Measurements from ENCODE around the gene NME1.
"Not testable (repeated sequence)": the region's sequence is repeated elsewhere in the genome, so short reads cannot be mapped to it uniquely, and the experiment has no call there.

Gene NME1
- total RNA-seq = 2.0 to 3.3 (median 2.4) reads per million in 3 donors

- H3K4me1 ChIP-seq (ENCODE audit: control insufficient read depth, insufficient read depth, low read length, poor library complexity, severe bottlenecking) = peaks cover 10% of the 10 kb centered on the region
- peak; percentile 90 to 95 (median 93) for DNase-seq
- no peaks in the 10 kb centered on the region for H3K9me3 ChIP-seq (ENCODE audit: control insufficient read depth, low read length)
- no peaks in the 10 kb centered on the region for H3K27me3 ChIP-seq (replicated peaks; ENCODE audit: control insufficient read depth, insufficient read depth, low read length, poor library complexity, severe bottlenecking)
- peak within 1 kb of the TSS; percentile 66 for H3K27ac ChIP-seq (ENCODE audit: insufficient read depth, low read length, poor library complexity, severe bottlenecking)
- H3K4me3 ChIP-seq (ENCODE audit: insufficient read depth, low read depth, low read length, poor library complexity, severe bottlenecking) = peak within 1 kb of the TSS; percentile 84
- peaks cover 4% of the 10 kb centered on the region for H3K36me3 ChIP-seq (ENCODE audit: control insufficient read depth, insufficient read depth, low read length)
Observed at GRCh38 chr17:51153210-51154072, at the start of gene NME1. Gene NME1 (plus strand): TSS chr17:51153559. CDS start chr17:51155655, 2,096 bp downstream.

DNA sequence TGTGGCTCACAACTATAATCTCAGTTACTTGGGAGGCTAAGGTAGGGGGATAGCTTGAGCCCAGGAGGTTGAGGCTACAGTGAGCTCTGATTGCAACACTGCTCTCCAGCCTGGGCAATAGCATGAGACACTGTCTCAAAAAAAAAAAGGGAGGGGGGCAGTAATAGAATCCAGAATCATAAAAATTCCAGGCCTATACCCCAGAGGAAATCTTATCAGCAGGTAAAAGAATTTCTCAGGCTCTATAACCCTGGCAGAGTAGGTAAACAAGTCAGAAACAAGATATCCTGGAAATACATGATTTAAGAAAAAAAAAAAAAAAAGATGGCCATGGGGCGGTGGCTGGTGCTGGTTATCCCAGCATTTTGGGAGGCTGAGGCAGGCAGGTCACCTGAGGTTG is 45.6 kb upstream of the NME1 start:
- H3K36me3 ChIP-seq (ENCODE audit: control insufficient read depth, insufficient read depth, low read length) = no peaks in the 10 kb centered on the region
- no peaks in the 10 kb centered on the region for H3K4me1 ChIP-seq (ENCODE audit: control insufficient read depth, insufficient read depth, low read length, poor library complexity, severe bottlenecking)
- no peak overlapping the region for H3K4me3 ChIP-seq (ENCODE audit: insufficient read depth, low read depth, low read length, poor library complexity, severe bottlenecking)
- no peak for DNase-seq
- no peaks in the 10 kb centered on the region for H3K9me3 ChIP-seq (ENCODE audit: control insufficient read depth, low read length)
- H3K27ac ChIP-seq (ENCODE audit: insufficient read depth, low read length, poor library complexity, severe bottlenecking) = no peak overlapping the region
- no peaks in the 10 kb centered on the region for H3K27me3 ChIP-seq (replicated peaks; ENCODE audit: control insufficient read depth, insufficient read depth, low read length, poor library complexity, severe bottlenecking)

DNA sequence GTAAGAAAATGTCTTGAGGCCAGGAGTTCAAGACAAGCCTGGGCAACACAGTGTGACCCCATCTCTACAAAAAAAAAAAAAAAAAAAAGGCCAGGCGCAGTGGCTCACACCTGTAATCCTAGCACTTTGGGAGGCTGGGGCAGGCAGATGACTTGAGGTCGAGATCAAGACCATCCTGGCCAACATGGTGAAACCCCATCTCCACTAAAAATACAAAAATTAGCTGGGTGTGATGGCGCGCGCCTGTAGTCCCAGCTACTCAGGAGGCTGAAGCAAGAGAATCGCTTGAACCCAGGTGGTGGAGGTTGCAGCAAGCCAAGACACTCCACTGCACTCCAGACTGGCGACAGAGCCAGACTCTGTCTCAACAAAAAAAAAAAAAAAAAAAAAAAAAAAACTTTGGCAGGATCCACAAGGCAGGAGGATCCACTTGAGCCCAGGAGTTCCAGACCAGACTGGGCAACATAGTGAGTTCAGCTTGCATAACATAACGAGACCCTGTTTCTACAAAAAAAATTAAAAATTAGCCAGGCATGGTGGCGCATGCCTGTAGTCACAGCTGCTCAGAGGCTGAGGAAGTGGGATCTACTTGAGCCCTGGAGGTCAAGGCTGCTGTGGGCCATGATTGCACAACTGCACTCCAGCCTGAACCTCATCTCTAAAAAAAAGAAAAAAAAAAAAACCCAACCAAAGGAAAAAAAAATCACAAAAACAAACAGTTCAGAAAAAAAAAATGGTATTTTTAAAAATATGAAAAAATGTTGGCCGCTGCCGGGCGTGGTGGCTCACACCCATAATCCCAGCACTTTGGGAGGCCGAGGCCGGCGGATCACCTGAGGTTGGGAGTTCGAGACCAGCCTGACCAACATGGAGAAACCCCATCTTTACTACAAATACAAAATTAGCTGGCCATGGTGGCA is 40.8 kb upstream of the NME1 start:
- not testable (repeated sequence) for H3K27ac ChIP-seq (ENCODE audit: insufficient read depth, low read length, poor library complexity, severe bottlenecking); H3K27me3 ChIP-seq (replicated peaks; ENCODE audit: control insufficient read depth, insufficient read depth, low read length, poor library complexity, severe bottlenecking); H3K9me3 ChIP-seq (ENCODE audit: control insufficient read depth, low read length); H3K4me3 ChIP-seq (ENCODE audit: insufficient read depth, low read depth, low read length, poor library complexity, severe bottlenecking); H3K36me3 ChIP-seq (ENCODE audit: control insufficient read depth, insufficient read depth, low read length); DNase-seq; H3K4me1 ChIP-seq (ENCODE audit: control insufficient read depth, insufficient read depth, low read length, poor library complexity, severe bottlenecking)

GRCh38 chr17:51115179-51115578 is 38.2 kb upstream of the NME1 start:
- H3K27me3 ChIP-seq (replicated peaks; ENCODE audit: control insufficient read depth, insufficient read depth, low read length, poor library complexity, severe bottlenecking) = no peaks in the 10 kb centered on the region

DNA sequence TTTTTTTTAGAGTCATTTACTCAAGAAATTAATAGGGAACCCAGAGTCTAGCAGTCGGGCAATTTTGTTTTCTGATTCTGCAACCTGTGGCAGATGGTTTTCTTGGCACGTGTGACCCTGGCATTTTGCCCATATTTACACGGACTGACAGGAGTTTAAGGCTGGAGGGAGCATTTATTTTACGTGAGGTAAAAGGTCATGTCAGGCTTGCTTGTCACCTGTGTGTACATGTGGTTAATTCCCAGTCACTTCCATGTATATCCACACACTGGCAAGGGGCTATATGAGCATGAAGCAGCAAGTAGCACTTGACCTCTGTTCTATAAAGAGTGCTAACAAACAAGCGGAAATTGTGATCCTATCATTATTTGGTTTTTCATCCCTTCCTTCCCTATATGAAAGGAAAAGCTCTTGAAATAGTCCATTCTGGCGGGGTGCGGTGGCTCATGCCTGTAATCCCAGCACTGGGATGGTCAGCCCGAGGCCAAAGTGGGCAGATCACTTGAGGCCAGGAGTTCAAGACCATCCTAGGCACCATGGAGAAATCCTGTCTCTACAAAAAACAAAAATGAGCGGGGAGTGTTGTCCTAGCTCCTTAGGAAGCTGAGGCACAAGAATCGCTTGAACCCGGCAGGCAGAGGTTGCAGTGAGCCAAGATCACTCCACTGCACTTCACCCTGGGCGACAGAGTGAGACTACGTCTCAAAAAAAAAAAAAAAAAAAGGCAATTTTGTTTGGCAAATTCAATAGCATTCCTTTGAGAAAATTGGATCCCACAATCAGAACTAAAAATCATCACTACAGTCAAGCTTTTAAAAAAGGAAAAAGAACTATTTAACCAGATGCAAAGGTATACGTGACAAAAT is 34.8 kb upstream of the NME1 start:
- Histone ChIP-seq H3K36me3 (ENCODE audit: control insufficient read depth, insufficient read depth, low read length) (peaks cover 2% of the 10 kb centered on the region), H3K4me1 (ENCODE audit: control insufficient read depth, insufficient read depth, low read length, poor library complexity, severe bottlenecking) (peaks cover 22% of the 10 kb centered on the region), H3K9me3 (ENCODE audit: control insufficient read depth, low read length) (no peaks in the 10 kb centered on the region), H3K4me3 (ENCODE audit: insufficient read depth, low read depth, low read length, poor library complexity, severe bottlenecking) (no peak overlapping the region), H3K27ac (ENCODE audit: insufficient read depth, low read length, poor library complexity, severe bottlenecking) (no peak overlapping the region), H3K27me3 (replicated peaks; ENCODE audit: control insufficient read depth, insufficient read depth, low read length, poor library complexity, severe bottlenecking) (no peaks in the 10 kb centered on the region)
- DNase-seq = no peak

More at GRCh38 chr17:51115179-51115578, 38.2 kb upstream of the NME1 start:
- Histone ChIP-seq H3K4me3 (ENCODE audit: insufficient read depth, low read depth, low read length, poor library complexity, severe bottlenecking) (no peak overlapping the region), H3K36me3 (ENCODE audit: control insufficient read depth, insufficient read depth, low read length) (no peaks in the 10 kb centered on the region), H3K27ac (ENCODE audit: insufficient read depth, low read length, poor library complexity, severe bottlenecking) (no peak overlapping the region), H3K9me3 (ENCODE audit: control insufficient read depth, low read length) (no peaks in the 10 kb centered on the region), H3K4me1 (ENCODE audit: control insufficient read depth, insufficient read depth, low read length, poor library complexity, severe bottlenecking) (peaks cover 10% of the 10 kb centered on the region)
- DNase-seq = no peak

DNA sequence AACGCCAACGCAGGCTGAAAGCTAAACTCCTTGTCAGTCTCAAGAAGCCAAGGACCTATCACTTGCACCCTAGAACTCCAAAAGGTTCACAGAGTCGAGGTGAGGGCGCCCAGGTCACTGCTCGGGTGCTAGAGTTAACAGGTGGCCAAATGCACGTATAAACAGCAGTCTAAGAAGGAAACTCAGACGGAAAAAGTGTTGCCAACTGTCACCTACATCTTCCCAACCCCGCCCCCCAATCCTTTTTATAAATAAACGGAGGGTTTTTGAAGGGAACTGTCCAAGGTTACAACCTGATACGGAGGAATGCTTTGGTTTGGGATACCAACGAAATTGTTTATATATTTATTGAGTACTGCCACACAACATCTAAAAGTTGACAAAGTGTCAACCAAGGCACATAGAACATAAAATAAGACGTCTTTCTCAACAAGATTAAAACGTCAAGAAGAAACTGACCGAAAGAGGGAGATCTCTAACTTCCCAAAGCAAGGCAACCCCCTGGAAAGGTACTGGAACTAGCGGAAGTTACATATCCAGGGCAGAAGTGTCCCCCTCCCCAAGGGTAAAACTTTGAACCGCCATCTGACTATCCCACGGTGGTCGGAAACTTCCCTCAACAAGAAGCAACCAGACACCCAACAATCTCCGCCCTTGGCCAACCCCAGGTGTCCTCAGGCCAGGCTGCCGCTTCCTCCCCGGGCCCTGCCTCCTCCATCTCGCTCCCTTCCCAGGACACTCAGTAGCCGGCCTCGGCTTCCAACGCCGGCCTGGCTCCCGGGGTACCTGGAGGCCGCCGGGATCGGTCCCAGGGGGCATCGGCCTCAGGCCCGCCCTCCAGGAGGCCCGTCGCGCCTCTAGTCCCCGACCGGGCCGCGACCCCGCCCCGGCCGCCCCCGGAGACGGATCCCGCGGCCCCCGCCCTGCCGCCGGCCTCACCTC is 33.7 kb upstream of the NME1 start:
- peak; percentile 11 to 27 (median 26) for DNase-seq
- Histone ChIP-seq H3K36me3 (ENCODE audit: control insufficient read depth, insufficient read depth, low read length) (peaks cover 2% of the 10 kb centered on the region), H3K27ac (ENCODE audit: insufficient read depth, low read length, poor library complexity, severe bottlenecking) (peak overlapping the region; percentile 94), H3K4me3 (ENCODE audit: insufficient read depth, low read depth, low read length, poor library complexity, severe bottlenecking) (peak overlapping the region; percentile 99), H3K9me3 (ENCODE audit: control insufficient read depth, low read length) (no peaks in the 10 kb centered on the region), H3K4me1 (ENCODE audit: control insufficient read depth, insufficient read depth, low read length, poor library complexity, severe bottlenecking) (peaks cover 22% of the 10 kb centered on the region), H3K27me3 (replicated peaks; ENCODE audit: control insufficient read depth, insufficient read depth, low read length, poor library complexity, severe bottlenecking) (no peaks in the 10 kb centered on the region)

DNA sequence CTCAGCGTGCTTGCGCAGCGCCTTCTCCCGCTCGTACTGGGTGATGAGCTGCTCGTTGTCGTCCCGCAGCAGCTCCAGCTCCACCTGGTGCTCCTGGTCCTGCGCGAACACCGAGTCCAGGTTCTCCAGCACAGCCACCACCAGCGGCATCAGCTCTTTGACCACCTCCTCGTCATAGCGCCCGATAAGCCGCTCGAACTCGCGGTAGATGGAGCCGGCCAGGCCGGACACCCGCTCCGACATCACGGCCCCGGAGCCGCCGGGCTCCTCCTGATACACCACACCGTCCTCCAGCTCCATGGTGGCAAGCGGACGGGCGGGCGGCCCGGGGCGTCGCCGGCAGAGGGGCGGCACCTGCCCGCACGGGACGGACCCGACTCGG is 33.0 kb upstream of the NME1 start:
- Histone ChIP-seq H3K27me3 (replicated peaks; ENCODE audit: control insufficient read depth, insufficient read depth, low read length, poor library complexity, severe bottlenecking) (no peaks in the 10 kb centered on the region), H3K36me3 (ENCODE audit: control insufficient read depth, insufficient read depth, low read length) (peaks cover 2% of the 10 kb centered on the region), H3K4me3 (ENCODE audit: insufficient read depth, low read depth, low read length, poor library complexity, severe bottlenecking) (peak overlapping the region; percentile 99), H3K27ac (ENCODE audit: insufficient read depth, low read length, poor library complexity, severe bottlenecking) (peak overlapping the region; percentile 94), H3K4me1 (ENCODE audit: control insufficient read depth, insufficient read depth, low read length, poor library complexity, severe bottlenecking) (peaks cover 19% of the 10 kb centered on the region), H3K9me3 (ENCODE audit: control insufficient read depth, low read length) (no peaks in the 10 kb centered on the region)
- peak in 1 of 3 donors; percentile 36 for DNase-seq

GRCh38 chr17:51120739-51121619 is 32.4 kb upstream of the NME1 start, which contains the start of gene SPAG9:
Gene SPAG9 (minus strand): TSS chr17:51120868. CDS start chr17:51120656, 212 bp downstream.
- peak within 1 kb of the TSS; percentile 94 for H3K27ac ChIP-seq (ENCODE audit: insufficient read depth, low read length, poor library complexity, severe bottlenecking)
- peak within 1 kb of the TSS; percentile 99 for H3K4me3 ChIP-seq (ENCODE audit: insufficient read depth, low read depth, low read length, poor library complexity, severe bottlenecking)
- no peaks in the 10 kb centered on the region for H3K27me3 ChIP-seq (replicated peaks; ENCODE audit: control insufficient read depth, insufficient read depth, low read length, poor library complexity, severe bottlenecking)
- peaks cover 19% of the 10 kb centered on the region for H3K4me1 ChIP-seq (ENCODE audit: control insufficient read depth, insufficient read depth, low read length, poor library complexity, severe bottlenecking)
- peaks cover 2% of the 10 kb centered on the region for H3K36me3 ChIP-seq (ENCODE audit: control insufficient read depth, insufficient read depth, low read length)
- no peaks in the 10 kb centered on the region for H3K9me3 ChIP-seq (ENCODE audit: control insufficient read depth, low read length)
- peak; percentile 85 to 88 (median 88) for DNase-seq
